GM21825 (cell line): ENCODE measurements around the gene PLEKHA7.
A peak's percentile ranks its signal among the peaks of the same experiment; 100 is the strongest.

ENCODE experiments used
- ATAC-seq: cut with Tn5 transposase; IDR thresholded peaks from one replicate; pipeline ENCODE4 v1.9.1; 2021; ENCODE audit warnings: mild to moderate bottlenecking, moderate library complexity; ENCODE audit not compliant: unreplicated experiment

PLEKHA7 gene

GRCh38 chr11:16791191-16791961 is 222.8 kb downstream of the PLEKHA7 start:
- no peak for ATAC-seq

GRCh38 chr11:16790486-16791190 is 223.6 kb downstream of the PLEKHA7 start:
- no peak for ATAC-seq

GRCh38 chr11:16789560-16790485 is 224.4 kb downstream of the PLEKHA7 start:
- ATAC-seq = no peak

GRCh38 chr11:16789063-16789420 is 225.2 kb downstream of the PLEKHA7 start:
- no peak for ATAC-seq

- ATAC-seq = peak; percentile 59
Measured at GRCh38 chr11:16788141-16789062, 225.8 kb downstream of the PLEKHA7 start.

- ATAC-seq = no peak
Measured at GRCh38 chr11:16787035-16787742, 227.0 kb downstream of the PLEKHA7 start.

- no peak for ATAC-seq
Measured at GRCh38 chr11:16786131-16786530, 228.1 kb downstream of the PLEKHA7 start.

GRCh38 chr11:16785520-16786128 is 228.6 kb downstream of the PLEKHA7 start:
- ATAC-seq = peak; percentile 81

GRCh38 chr11:16784666-16785065 is 229.5 kb downstream of the PLEKHA7 start:
- ATAC-seq = no peak

GRCh38 chr11:16784097-16784496 is 230.1 kb downstream of the PLEKHA7 start:
- no peak for ATAC-seq

- ATAC-seq = no peak
Measured at GRCh38 chr11:16783321-16783801, 230.9 kb downstream of the PLEKHA7 start.

- no peak for ATAC-seq
Measured at GRCh38 chr11:16781936-16782919, 232.0 kb downstream of the PLEKHA7 start.

GRCh38 chr11:16780698-16781550 is 233.3 kb downstream of the PLEKHA7 start:
- ATAC-seq = no peak

- ATAC-seq = no peak
Measured at GRCh38 chr11:16780146-16780545, 234.1 kb downstream of the PLEKHA7 start.

- no peak for ATAC-seq
Measured at GRCh38 chr11:16779436-16779835, 234.8 kb downstream of the PLEKHA7 start.

GRCh38 chr11:16778876-16779275 is 235.3 kb downstream of the PLEKHA7 start:
- no peak for ATAC-seq

GRCh38 chr11:16778286-16778685 is 235.9 kb downstream of the PLEKHA7 start:
- ATAC-seq = no peak
